HepG2 (cell line): ENCODE results near the gene HERC5. TPM values are rescaled to one million over a fixed set of nuclear protein-coding genes. Genes with fewer than 3 reads are reported as not detected.
A peak's percentile ranks its signal among the peaks of the same experiment; 100 is the strongest.

Experiments used
- ATF7 ChIP-seq, 2 experiments: fragments of 450-650 bp in 1 of 2; sonication (generic) in 1 of 2; formaldehyde crosslinking in 1 of 2; IDR thresholded peaks; 2 replicates each; pipeline versions ENCODE4 v1.4.0 to v1.6.1; 2016 to 2020; ENCODE audit warnings: antibody characterized with exemption in 1 of 2, mild to moderate bottlenecking in 1 of 2, missing genetic modification reagents in 1 of 2
- DMAP1 ChIP-seq: IDR thresholded peaks from 2 replicates; pipeline ENCODE4 v1.6.1; 2016
- FOSL2 ChIP-seq: sonication (generic); formaldehyde crosslinking; IDR thresholded peaks from 2 replicates; pipeline ENCODE4 v1.4.0; 2020; ENCODE audit warnings: missing genetic modification reagents
- HNRNPLL ChIP-seq: fragments of 200-400 bp; formaldehyde crosslinking; IDR thresholded peaks from 2 replicates; pipeline ENCODE4 v1.6.1; 2017; ENCODE audit warnings: mild to moderate bottlenecking, low read depth, low read length; ENCODE audit not compliant: poor library complexity, severe bottlenecking
- MED13 ChIP-seq: sonication (generic); formaldehyde crosslinking; IDR thresholded peaks from 2 replicates; pipeline ENCODE4 v1.5.0; 2020; ENCODE audit warnings: missing genetic modification reagents
- RBM39 ChIP-seq: fragments of 200-400 bp; formaldehyde crosslinking; IDR thresholded peaks from one replicate; pipeline ENCODE4 v1.6.1; 2018; ENCODE audit warnings: antibody characterized with exemption, mild to moderate bottlenecking, low read depth, low read length; ENCODE audit not compliant: poor library complexity, severe bottlenecking
- YY1 ChIP-seq: IDR thresholded peaks from 2 replicates; pipeline ENCODE4 v1.6.1; 2011; ENCODE audit warnings: low read length, low read depth, moderate library complexity, mild to moderate bottlenecking; ENCODE audit not compliant: insufficient read depth, insufficient replicate concordance
- ZBTB42 ChIP-seq: sonication (generic); formaldehyde crosslinking; IDR thresholded peaks from 2 replicates; pipeline ENCODE4 v1.5.0; 2020; ENCODE audit warnings: mild to moderate bottlenecking, missing genetic modification reagents
- ZKSCAN8 ChIP-seq: IDR thresholded peaks from 2 replicates; pipeline ENCODE4 v1.6.1; 2016; ENCODE audit warnings: borderline replicate concordance, missing genetic modification reagents, missing compliant biosample characterization
- ZNF160 ChIP-seq: sonication (generic); formaldehyde crosslinking; IDR thresholded peaks from 2 replicates; pipeline ENCODE4 v1.8.0; 2022; ENCODE audit warnings: mild to moderate bottlenecking, inconsistent platforms, missing genetic modification reagents
- ZNF3 ChIP-seq: IDR thresholded peaks from 2 replicates; pipeline ENCODE4 v1.7.0; 2017; ENCODE audit warnings: inconsistent platforms
- ZNF530 ChIP-seq: sonication (generic); formaldehyde crosslinking; IDR thresholded peaks from 2 replicates; pipeline ENCODE4 v1.5.0; 2020; ENCODE audit warnings: low read depth, mild to moderate bottlenecking, missing genetic modification reagents
- ZNF605 ChIP-seq: sonication (generic); formaldehyde crosslinking; IDR thresholded peaks from 2 replicates; pipeline ENCODE4 v1.8.0; 2022; ENCODE audit warnings: mild to moderate bottlenecking, missing genetic modification reagents
- ZNF670 ChIP-seq: sonication (generic); formaldehyde crosslinking; IDR thresholded peaks from 2 replicates; pipeline ENCODE4 v1.8.0; 2022; ENCODE audit warnings: mild to moderate bottlenecking, missing genetic modification reagents, borderline replicate concordance
- ZNF782 ChIP-seq: sonication (generic); formaldehyde crosslinking; IDR thresholded peaks from 2 replicates; pipeline ENCODE4 v1.4.0; 2020; ENCODE audit warnings: missing genetic modification reagents, mild to moderate bottlenecking, borderline replicate concordance
- ZNF816 ChIP-seq: sonication (generic); formaldehyde crosslinking; IDR thresholded peaks from 2 replicates; pipeline ENCODE4 v1.8.0; 2022; ENCODE audit warnings: missing genetic modification reagents, mild to moderate bottlenecking, borderline replicate concordance
- polyA plus RNA-seq, 8 experiments: library from polyadenylated mRNA; depleted of rRNA in 3 of 8; stranded (reverse) in 7 of 8; unstranded in 1 of 8; fragments of >200 nt; fragmentation: Illumina TruSeq in 4 of 8; extraction: Trizol in 4 of 8; gene quantifications; 2 replicates each; pipeline versions ENCODE4 v1.2.1 to v1.2.3, GENCODE V29; 2011 to 2016; ENCODE audit warnings: low read depth in 4 of 8, missing spikeins in 1 of 8, mixed read lengths in 1 of 8; ENCODE audit not compliant: insufficient read depth in 1 of 8
- total RNA-seq, 5 experiments: library from RNA; depleted of rRNA; stranded (reverse); fragments of >200 nt; fragmentation: Illumina TruSeq; extraction: Trizol; gene quantifications; 2 replicates each; pipeline ENCODE4 v1.2.3, GENCODE V29; 2016; ENCODE audit warnings: low read depth in 1 of 5
- TF ChIP-seq, protein P1 (sequence below): sonication (generic); formaldehyde crosslinking; IDR thresholded peaks from 2 replicates; pipeline ENCODE4 v1.4.0; 2020; ENCODE audit warnings: missing genetic modification reagents; ENCODE audit errors: not compliant biosample characterization
- TF ChIP-seq, protein P2 (sequence below): IDR thresholded peaks from 2 replicates; pipeline ENCODE4 v1.6.1; 2016; ENCODE audit warnings: low read depth, missing genetic modification reagents, missing compliant biosample characterization
- TF ChIP-seq, protein P3 (sequence below): sonication (generic); formaldehyde crosslinking; IDR thresholded peaks from 2 replicates; pipeline ENCODE4 v1.5.0; 2020; ENCODE audit warnings: missing genetic modification reagents
- TF ChIP-seq, protein P4 (sequence below): sonication (generic); formaldehyde crosslinking; conservative IDR thresholded peaks from 2 replicates; pipeline ENCODE4 v1.4.0; 2020; ENCODE audit warnings: missing genetic modification reagents

The HERC5 gene
- total and polyA plus RNA-seq, 2 of the 13 experiments (the other 11 are each of a cell fraction or from before 2014, with no cell fraction given), result 0.13 to 0.33 TPM

DNA sequence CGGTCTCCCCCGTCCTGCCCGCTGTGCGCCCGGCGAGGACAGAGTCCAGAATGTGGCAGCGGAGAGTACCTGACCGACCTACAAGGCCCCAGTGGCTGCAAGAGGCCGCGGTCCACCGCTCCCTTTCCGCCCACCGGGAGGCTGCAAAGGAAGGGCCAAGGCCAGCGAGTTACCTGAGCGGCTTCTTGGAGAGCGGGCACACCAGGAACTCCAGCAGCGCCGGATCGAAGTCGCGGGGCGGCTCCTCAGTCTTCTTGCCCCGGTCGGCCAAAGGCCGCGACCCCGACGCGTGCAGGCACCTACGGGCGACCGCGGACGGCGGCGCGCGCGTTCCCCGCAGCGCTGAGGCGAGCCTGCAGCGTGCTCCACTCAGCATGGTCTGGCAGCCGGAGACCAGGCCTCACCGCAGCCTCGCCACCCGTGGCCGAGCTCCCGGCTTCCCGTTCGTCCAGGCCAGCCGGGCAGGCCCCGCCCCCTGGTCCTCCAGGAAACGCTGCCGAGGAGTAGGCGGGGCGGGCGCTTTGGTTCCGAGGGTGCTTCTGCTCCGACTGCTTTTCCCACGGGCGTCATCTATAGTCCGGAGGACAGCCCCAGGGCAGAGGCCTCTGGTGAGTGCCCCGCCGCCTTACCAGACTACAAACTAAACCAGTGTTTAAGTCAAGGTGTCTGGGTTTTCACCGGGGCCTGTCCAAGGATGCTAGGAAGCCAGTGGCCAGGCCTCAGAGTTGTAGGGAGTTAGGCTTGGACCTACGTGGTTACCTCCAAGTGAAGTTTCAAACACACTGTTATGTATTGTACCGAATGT, 66.6 kb downstream of the HERC5 start, which contains the start of gene PYURF (continued):
- TF ChIP-seq ZNF605, result peak; percentile 69
- TF ChIP-seq FOSL2, result peak; percentile 54; the same call in 1 of the 2 replicates
- peak; percentile 76 for TF ChIP-seq YY1
- TF ChIP-seq HNRNPLL, result peak; percentile 74
- TF ChIP-seq, protein P1, sequence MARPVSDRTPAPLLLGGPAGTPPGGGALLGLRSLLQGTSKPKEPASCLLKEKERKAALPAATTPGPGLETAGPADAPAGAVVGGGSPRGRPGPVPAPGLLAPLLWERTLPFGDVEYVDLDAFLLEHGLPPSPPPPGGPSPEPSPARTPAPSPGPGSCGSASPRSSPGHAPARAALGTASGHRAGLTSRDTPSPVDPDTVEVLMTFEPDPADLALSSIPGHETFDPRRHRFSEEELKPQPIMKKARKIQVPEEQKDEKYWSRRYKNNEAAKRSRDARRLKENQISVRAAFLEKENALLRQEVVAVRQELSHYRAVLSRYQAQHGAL (CRISPR knock-in tag), result peak; percentile 32
- peak; percentile 73; the same call in 1 of the 2 replicates for TF ChIP-seq ZNF160 (CRISPR knock-in tag)
- peak; percentile 61 for TF ChIP-seq RBM39
- TF ChIP-seq ZNF530 (CRISPR knock-in tag), result 0 out of 2 replicates have a peak, but pooled peaks have one; percentile 93
- peak; percentile 29; the same call in 1 of the 2 replicates for TF ChIP-seq ZNF3 (CRISPR knock-in tag)
- TF ChIP-seq ZNF816 (CRISPR knock-in tag), result peak; percentile 74
- no peak for TF ChIP-seq ATF7 (IDR thresholded peaks at IDR 0.05)
- TF ChIP-seq ATF7 (CRISPR knock-in tag; IDR thresholded peaks at IDR 0.05), result peak; percentile 46; the same call in 1 of the 2 replicates
- TF ChIP-seq DMAP1, result peak; percentile 94
- no peak; the same call in 1 of the 2 replicates for TF ChIP-seq ZBTB42 (CRISPR knock-in tag)
- TF ChIP-seq, protein P2, sequence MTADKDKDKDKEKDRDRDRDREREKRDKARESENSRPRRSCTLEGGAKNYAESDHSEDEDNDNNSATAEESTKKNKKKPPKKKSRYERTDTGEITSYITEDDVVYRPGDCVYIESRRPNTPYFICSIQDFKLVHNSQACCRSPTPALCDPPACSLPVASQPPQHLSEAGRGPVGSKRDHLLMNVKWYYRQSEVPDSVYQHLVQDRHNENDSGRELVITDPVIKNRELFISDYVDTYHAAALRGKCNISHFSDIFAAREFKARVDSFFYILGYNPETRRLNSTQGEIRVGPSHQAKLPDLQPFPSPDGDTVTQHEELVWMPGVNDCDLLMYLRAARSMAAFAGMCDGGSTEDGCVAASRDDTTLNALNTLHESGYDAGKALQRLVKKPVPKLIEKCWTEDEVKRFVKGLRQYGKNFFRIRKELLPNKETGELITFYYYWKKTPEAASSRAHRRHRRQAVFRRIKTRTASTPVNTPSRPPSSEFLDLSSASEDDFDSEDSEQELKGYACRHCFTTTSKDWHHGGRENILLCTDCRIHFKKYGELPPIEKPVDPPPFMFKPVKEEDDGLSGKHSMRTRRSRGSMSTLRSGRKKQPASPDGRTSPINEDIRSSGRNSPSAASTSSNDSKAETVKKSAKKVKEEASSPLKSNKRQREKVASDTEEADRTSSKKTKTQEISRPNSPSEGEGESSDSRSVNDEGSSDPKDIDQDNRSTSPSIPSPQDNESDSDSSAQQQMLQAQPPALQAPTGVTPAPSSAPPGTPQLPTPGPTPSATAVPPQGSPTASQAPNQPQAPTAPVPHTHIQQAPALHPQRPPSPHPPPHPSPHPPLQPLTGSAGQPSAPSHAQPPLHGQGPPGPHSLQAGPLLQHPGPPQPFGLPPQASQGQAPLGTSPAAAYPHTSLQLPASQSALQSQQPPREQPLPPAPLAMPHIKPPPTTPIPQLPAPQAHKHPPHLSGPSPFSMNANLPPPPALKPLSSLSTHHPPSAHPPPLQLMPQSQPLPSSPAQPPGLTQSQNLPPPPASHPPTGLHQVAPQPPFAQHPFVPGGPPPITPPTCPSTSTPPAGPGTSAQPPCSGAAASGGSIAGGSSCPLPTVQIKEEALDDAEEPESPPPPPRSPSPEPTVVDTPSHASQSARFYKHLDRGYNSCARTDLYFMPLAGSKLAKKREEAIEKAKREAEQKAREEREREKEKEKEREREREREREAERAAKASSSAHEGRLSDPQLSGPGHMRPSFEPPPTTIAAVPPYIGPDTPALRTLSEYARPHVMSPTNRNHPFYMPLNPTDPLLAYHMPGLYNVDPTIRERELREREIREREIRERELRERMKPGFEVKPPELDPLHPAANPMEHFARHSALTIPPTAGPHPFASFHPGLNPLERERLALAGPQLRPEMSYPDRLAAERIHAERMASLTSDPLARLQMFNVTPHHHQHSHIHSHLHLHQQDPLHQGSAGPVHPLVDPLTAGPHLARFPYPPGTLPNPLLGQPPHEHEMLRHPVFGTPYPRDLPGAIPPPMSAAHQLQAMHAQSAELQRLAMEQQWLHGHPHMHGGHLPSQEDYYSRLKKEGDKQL, result no peak; the same call in 1 of the 2 replicates
- TF ChIP-seq ZNF670, result peak; percentile 89
- TF ChIP-seq, protein P3, sequence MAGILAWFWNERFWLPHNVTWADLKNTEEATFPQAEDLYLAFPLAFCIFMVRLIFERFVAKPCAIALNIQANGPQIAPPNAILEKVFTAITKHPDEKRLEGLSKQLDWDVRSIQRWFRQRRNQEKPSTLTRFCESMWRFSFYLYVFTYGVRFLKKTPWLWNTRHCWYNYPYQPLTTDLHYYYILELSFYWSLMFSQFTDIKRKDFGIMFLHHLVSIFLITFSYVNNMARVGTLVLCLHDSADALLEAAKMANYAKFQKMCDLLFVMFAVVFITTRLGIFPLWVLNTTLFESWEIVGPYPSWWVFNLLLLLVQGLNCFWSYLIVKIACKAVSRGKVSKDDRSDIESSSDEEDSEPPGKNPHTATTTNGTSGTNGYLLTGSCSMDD (CRISPR knock-in tag), result peak; percentile 10; the same call in 1 of the 2 replicates
- TF ChIP-seq MED13 (CRISPR knock-in tag), result peak; percentile 46; the same call in 1 of the 2 replicates
- TF ChIP-seq, protein P4, sequence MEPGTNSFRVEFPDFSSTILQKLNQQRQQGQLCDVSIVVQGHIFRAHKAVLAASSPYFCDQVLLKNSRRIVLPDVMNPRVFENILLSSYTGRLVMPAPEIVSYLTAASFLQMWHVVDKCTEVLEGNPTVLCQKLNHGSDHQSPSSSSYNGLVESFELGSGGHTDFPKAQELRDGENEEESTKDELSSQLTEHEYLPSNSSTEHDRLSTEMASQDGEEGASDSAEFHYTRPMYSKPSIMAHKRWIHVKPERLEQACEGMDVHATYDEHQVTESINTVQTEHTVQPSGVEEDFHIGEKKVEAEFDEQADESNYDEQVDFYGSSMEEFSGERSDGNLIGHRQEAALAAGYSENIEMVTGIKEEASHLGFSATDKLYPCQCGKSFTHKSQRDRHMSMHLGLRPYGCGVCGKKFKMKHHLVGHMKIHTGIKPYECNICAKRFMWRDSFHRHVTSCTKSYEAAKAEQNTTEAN (CRISPR knock-in tag), result peak; percentile 60; the same call in 1 of the 2 replicates
- peak; percentile 97 for TF ChIP-seq ZNF782 (CRISPR knock-in tag)
- no peak; the same call in 1 of the 2 replicates for TF ChIP-seq ZKSCAN8 (CRISPR knock-in tag)
